Upper lobe of left lung (tissue), 4 donors: ENCODE data around the gene NID2.

Source experiments
- EP300 ChIP-seq, 4 donors: sonication (generic); formaldehyde crosslinking; IDR thresholded peaks; one replicate each; pipeline ENCODE4 v1.5.1; 2017; ENCODE audit warnings: antibody characterized with exemption in 4 of 4, control low read depth in 2 of 4
- POLR2A ChIP-seq, 4 donors: fragments of 450-650 bp; IDR thresholded peaks; one replicate each; pipeline ENCODE4 v1.5.1; 2016 to 2017; ENCODE audit warnings: antibody characterized with exemption in 4 of 4, mild to moderate bottlenecking in 2 of 4
- POLR2AphosphoS5 ChIP-seq, 2 donors: sonication (generic); formaldehyde crosslinking; IDR thresholded peaks; one replicate each; pipeline ENCODE4 v1.5.1; 2017; ENCODE audit warnings: antibody characterized with exemption in 2 of 2
- TF ChIP-seq, protein P1 (sequence below), 6 experiments: fragments of 450-650 bp in 4 of 6; fragments of 200-600 bp in 2 of 6; sonication (generic) in 2 of 6; IDR thresholded peaks; one replicate each; pipeline ENCODE4 v1.5.1; 2016 to 2019; ENCODE audit warnings: antibody characterized with exemption in 6 of 6

DNA sequence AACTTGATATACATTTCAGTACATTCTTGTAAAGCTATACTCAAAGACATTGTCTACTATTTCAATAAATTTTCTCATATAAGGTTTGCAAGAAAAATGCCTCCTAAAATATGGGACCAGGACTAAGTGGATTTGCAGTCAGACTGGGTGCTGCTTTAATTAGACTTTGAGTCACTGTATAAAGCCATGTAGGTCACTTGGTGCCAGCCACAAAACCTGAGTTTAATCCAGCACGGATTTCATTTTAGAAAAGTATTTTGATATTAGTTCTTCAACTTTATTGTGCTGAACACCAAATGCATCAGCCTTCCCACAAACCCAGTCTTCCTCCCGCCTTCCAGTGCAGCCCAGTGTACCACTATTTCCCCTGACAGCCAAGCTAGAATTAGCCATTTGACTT lies 9.9 kb upstream of the NID2 start:
- TF ChIP-seq POLR2A (IDR thresholded peaks at IDR 0.05), result no peak
- TF ChIP-seq, protein P1, sequence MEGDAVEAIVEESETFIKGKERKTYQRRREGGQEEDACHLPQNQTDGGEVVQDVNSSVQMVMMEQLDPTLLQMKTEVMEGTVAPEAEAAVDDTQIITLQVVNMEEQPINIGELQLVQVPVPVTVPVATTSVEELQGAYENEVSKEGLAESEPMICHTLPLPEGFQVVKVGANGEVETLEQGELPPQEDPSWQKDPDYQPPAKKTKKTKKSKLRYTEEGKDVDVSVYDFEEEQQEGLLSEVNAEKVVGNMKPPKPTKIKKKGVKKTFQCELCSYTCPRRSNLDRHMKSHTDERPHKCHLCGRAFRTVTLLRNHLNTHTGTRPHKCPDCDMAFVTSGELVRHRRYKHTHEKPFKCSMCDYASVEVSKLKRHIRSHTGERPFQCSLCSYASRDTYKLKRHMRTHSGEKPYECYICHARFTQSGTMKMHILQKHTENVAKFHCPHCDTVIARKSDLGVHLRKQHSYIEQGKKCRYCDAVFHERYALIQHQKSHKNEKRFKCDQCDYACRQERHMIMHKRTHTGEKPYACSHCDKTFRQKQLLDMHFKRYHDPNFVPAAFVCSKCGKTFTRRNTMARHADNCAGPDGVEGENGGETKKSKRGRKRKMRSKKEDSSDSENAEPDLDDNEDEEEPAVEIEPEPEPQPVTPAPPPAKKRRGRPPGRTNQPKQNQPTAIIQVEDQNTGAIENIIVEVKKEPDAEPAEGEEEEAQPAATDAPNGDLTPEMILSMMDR (IDR thresholded peaks at IDR 0.05), result no peak
- TF ChIP-seq POLR2AphosphoS5 (IDR thresholded peaks at IDR 0.05), result no peak
- TF ChIP-seq EP300 (IDR thresholded peaks at IDR 0.05), result no peak
